Activated CD4-positive, alpha-beta T cell treated with anti-CD3 and anti-CD28 coated beads for 24 hours (primary cell): ENCODE data around the gene FNDC3B.

Experiments used
- DNase-seq, 2 donors: peaks; one replicate each; pipeline ENCODE4 v3.0.0-alpha.2; 2020; ENCODE audit warnings: low read depth in 2 of 2

FNDC3B gene

GRCh38 chr3:172135185-172135584 lies 95.8 kb downstream of the FNDC3B start:
- no peak for DNase-seq

- no peak for DNase-seq
Measured at GRCh38 chr3:172135820-172136219, 96.4 kb downstream of the FNDC3B start.

- no peak for DNase-seq
Measured at GRCh38 chr3:172136330-172136729, 97.0 kb downstream of the FNDC3B start.

- no peak for DNase-seq
Measured at GRCh38 chr3:172137287-172138192, 98.2 kb downstream of the FNDC3B start.

DNA sequence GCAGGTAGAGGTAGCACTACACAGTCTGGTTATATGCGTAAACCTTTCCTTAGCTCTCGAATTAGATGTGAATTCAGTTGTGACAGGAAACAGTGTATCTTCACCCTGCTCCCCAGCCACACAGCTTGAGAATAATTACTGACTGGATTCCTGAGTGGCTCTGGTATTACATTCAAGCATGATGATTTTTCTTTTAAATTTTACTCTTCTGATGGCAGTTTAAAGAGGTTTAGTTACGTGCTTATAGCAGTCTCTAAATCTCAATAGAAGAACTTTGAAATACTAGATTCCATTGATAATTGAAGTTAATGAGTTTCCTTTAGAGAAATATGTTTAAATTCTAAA lies 98.8 kb downstream of the FNDC3B start:
- DNase-seq = no peak

GRCh38 chr3:172138792-172139507 lies 99.6 kb downstream of the FNDC3B start:
- no peak for DNase-seq

DNA sequence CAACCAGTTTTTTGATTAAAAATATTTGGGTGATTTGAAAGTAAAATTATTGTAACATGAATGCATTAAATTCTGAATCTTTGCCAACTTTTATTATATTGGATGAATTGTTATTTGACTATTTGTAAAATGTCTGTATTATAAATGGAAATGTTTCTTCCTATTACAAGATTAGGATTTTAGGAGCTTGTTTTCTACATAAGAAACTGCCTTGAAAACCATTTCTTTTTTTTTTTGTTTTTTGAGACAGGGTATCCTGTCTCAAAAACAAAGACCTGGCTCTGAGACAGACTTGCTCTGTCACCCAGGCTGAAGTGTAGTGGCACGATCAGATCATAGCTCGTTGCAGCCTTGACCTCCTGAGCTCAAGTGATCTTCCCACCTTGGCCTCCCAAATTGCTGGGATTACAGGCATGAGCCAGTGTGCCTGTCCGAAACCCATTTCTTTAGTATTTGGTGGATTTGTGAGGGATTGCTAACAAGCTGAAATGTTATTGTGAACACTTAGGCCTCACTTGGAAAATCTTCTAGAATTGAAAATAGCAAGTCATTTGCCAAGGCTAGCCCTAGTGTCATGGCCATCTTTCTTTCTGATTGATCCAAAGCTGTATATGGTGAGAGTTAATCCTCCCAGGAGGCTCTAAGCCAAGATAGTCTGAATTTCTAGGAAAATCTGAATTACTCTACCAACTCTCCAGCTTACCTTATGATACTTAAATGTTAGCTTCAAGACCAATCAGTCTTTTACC lies 100.3 kb downstream of the FNDC3B start:
- DNase-seq = no peak

DNA sequence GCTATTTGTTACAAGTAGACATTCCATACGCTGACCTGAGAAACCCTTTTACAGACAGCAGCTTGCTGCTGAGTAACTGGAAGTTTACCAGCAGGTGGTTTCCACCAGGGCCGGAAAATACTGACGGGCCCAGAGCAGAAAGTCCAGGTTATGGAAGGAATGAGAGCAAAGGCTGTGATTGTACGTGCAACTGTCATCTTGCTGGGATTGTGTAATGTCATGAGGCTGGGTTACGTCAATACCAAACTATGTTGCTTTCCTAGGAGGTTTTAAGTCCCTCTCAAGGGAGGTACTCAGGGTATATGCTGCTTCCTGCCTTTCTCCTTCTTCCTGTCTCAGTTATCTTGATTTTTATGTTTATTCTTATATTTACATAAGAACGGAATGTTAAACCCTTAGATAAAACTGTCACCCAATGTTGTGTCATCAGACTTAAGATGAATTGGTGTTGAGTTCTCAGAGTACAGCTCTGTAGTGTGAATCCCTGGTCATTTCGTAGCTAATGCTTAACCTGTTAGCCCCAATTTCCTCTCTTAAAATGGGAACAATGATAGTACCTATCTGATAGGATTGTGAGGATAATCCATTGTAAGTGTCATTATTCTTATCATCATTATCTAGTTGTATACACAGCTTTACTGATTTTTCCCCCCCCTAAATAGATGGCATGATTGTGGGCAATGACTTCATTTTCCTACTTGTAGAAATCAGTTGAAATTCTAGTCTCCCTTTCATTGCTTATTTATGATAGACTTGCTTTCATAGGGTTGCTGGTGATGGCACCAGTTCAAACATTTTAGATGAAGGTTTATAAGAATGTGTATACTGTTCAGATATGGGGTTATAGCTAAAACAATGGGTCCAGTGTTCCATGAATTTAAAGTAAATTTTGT lies 101.4 kb downstream of the FNDC3B start:
- no peak for DNase-seq

DNA sequence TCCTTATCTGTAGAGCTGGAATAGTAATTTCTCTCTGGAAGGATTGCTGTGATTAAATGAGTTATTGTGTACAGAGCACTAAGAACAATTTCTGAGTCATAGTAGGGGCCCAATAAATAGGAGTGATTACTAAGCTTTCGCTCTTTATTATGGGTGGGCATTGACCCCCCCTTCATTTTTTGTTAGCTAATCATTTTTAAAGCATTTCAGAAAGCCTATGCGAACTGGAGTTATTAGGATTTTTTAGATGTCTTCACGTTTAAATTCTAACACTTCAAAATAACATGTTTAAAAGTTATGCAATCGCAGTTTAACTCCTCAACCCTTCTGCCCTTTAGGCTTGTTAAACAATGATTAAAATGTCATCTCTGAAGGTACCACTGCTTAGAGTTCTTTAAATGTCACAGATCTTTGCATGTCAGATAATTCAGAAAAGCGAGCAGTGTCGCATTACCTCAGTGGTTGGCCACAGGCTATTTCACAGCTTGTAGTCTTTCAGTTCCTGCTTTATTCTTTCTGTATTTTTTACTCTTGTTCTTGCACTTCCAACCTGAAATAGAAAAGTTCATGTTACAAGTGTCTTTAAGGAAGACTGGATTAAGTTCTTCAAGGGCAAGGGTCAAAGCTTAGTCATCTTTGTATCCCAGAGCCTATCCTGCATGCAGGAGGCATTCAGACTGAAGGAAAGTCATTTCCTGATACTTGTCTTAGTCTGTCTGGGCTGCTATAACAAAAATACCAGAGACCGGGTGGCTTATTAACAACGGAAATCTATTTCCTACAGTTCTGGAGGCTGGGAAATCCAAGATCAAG lies 102.9 kb downstream of the FNDC3B start:
- DNase-seq = no peak

- DNase-seq = no peak
Measured at GRCh38 chr3:172142864-172143451, 103.6 kb downstream of the FNDC3B start.

GRCh38 chr3:172143739-172144497 lies 104.5 kb downstream of the FNDC3B start:
- DNase-seq = no peak

- DNase-seq = no peak
Measured at GRCh38 chr3:172144601-172145000, 105.2 kb downstream of the FNDC3B start.

DNA sequence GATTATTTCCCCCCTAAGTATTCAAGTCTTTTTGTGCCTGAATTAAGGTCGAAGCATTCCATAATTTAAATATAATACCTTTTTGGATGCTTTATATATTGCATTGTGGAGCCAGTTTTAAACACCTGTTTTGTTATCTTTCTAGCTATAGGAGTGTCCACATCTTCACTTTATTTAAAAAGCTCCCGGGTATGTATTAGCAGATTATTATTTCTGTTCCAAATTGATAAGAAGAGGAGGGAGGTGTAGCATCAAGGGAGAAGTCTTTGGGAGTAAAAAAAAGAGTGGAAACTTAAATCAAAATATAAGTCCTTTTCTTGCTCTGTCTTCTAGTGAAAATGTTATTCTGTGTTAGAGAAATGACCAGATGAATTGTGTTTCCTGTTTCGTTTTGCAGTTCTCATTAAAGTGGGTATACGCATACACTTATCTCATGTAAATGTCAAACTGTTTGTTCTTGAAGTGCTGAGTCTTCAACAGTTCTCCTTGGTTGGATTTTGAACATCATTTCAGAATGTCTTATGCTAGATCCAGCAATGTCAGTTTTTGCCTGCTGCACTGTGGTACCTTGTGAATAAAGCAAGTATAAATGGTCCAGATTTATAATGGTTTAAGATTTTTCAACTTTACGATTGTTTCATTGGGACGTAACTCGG lies 105.8 kb downstream of the FNDC3B start:
- DNase-seq = no peak

GRCh38 chr3:172146349-172146748 lies 107.0 kb downstream of the FNDC3B start:
- no peak for DNase-seq

DNA sequence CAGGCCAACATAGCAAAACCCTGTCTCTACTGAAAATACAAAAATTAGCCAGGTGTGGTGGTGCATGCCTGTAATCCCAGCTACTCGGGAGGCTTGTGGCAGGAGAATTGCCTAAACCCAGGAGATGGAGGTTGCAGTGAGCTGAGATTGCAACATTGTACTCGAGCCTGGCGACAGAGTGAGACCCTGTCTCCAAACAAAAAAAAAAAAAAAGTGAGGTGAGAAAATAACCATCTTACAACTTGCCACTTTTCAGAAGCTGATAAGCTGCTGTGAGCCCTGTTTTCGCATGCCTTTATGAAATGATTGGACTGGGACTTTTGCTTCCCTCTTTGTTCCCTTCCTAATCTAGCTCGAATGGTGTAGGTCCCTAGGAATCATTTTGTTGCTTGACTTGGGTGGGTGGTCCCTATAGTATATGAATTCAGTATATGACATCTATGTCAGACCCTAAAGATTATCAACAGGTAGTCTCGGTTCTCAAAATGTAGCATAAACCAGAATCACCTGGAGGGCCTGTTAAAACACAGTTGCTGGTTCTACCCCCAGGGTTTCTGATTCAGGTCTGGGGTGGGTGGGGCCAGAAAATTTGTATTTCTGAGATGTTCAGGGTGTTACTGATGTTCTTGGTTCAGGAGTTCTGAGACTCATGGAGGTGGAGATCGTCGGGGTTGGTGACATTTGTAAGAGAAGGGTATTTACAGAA lies 107.9 kb downstream of the FNDC3B start:
- DNase-seq = no peak

GRCh38 chr3:172148241-172148640 lies 108.9 kb downstream of the FNDC3B start:
- no peak for DNase-seq

DNA sequence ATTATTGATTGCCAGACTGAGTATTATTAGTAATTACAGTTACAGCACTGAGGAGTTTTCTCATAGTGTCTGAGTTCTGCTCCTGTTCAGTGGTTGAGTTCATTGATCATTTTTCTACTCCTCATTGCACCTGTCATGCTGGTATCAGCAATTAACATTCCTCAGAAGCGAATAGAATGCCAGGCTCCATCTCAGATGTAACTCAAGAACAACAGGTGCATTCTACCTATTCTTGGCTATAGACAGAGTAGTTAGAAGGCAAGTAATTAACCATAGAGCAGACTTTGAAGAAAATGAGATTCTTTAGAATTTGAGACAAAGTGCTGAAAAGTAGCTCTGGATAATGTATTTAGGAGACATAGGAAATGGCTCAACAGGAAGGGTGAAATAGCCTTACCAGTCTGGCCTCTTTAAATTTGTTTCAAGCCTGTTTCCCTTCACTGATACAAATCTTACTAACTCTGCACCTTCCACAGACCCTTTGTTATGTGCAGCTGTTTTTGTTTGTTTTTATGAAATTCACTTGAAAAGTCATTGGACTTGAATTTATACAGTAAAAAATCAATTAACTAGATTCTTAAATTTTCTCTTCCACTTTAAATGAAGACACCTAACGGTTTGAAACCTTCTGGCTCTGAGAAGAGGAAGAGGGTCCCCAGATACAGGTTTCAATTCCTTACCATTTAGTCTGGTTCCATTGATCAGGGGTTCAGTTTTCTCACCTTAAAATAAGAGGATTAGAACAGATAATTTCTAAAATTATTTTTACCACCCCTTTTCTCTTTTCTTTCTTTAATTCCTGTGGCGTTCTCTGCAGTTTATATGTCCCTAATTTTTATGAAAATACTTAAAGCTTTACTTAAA lies 109.6 kb downstream of the FNDC3B start:
- DNase-seq = no peak
